ENCODE data around the gene GOSR1.

The GOSR1 gene

DNA sequence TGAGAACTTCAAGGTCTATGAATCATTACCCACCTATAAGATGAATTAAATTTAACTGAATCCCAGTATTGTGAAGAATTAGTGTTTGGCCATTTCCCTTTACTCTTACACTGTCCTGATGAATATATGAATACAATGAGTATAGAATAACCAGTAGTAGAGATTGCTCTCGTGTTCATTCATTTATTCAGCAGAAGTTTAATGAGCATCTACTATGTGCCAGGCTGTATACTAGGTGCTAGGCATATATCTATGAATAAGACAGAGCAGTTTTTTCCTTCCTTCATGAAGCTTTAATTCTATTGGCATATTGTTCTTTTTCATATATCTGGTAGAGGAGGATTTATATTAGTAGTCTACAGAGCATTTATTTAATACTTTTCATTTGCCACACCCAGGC is 6.0 kb downstream of the GOSR1 start:
- no peaks in the 10 kb centered on the region for H3K27me3 ChIP-seq
- H3K4me3 ChIP-seq (ENCODE audit: low read depth, low read length), result no peak overlapping the region
- H3K9me3 ChIP-seq, result no peaks in the 10 kb centered on the region
- no peak for DNase-seq
- H3K4me1 ChIP-seq, result no peaks in the 10 kb centered on the region
- TF ChIP-seq, protein P1, sequence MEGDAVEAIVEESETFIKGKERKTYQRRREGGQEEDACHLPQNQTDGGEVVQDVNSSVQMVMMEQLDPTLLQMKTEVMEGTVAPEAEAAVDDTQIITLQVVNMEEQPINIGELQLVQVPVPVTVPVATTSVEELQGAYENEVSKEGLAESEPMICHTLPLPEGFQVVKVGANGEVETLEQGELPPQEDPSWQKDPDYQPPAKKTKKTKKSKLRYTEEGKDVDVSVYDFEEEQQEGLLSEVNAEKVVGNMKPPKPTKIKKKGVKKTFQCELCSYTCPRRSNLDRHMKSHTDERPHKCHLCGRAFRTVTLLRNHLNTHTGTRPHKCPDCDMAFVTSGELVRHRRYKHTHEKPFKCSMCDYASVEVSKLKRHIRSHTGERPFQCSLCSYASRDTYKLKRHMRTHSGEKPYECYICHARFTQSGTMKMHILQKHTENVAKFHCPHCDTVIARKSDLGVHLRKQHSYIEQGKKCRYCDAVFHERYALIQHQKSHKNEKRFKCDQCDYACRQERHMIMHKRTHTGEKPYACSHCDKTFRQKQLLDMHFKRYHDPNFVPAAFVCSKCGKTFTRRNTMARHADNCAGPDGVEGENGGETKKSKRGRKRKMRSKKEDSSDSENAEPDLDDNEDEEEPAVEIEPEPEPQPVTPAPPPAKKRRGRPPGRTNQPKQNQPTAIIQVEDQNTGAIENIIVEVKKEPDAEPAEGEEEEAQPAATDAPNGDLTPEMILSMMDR (IDR thresholded peaks at IDR 0.05; ENCODE audit: low read depth, low read length), result no peak
- peaks cover 13% of the 10 kb centered on the region for H3K36me3 ChIP-seq

DNA sequence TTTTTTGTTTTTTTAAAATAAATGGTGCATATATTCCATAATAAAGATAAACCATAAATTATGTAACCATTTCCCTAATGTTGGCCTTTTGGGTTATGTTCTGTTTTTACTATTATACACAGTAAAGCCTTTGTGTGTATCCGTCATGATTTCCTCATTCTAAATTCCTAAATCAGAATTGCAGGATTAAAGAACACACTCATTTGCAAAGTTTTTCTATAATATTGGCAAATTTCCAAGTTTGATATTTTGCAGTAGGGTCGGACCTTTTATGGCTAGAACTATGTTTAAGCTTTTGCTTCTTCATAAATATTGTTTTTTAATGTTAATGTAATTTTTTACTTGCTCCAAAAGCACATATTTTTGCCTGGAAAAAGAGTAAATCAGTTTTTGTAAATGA is 16.6 kb downstream of the GOSR1 start:
- Histone ChIP-seq H3K4me1 (no peaks in the 10 kb centered on the region), H3K9me3 (no peaks in the 10 kb centered on the region), H3K27me3 (no peaks in the 10 kb centered on the region), H3K36me3 (peaks cover 6% of the 10 kb centered on the region), H3K4me3 (ENCODE audit: low read depth, low read length) (no peak overlapping the region)
- TF ChIP-seq, protein P1 (IDR thresholded peaks at IDR 0.05; ENCODE audit: low read depth, low read length), result no peak
- DNase-seq, result no peak

DNA sequence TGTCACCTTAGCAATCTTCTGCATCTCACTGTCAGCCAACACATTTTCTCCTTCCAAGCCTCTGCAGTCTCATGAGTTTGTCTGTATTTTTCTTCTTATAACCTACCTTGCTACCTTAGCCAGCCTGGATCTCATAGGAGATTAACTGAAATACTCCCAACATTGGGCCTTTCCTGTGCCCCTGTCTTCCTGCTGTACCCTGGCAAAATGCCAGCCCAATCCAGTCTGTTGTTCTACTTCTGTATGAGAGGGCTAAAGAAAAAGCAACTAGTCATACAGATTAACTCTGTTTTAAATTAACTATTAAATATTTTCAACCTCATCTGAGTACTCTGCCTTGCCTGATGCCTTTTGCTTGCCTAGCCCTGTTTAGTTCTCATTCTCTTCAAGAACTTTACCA is 18.4 kb downstream of the GOSR1 start:
- Histone ChIP-seq H3K9me3 (no peaks in the 10 kb centered on the region), H3K4me1 (no peaks in the 10 kb centered on the region), H3K4me3 (ENCODE audit: low read depth, low read length) (no peak overlapping the region), H3K36me3 (peaks cover 6% of the 10 kb centered on the region), H3K27me3 (no peaks in the 10 kb centered on the region)
- TF ChIP-seq, protein P1 (IDR thresholded peaks at IDR 0.05; ENCODE audit: low read depth, low read length), result no peak
- DNase-seq, result no peak

DNA sequence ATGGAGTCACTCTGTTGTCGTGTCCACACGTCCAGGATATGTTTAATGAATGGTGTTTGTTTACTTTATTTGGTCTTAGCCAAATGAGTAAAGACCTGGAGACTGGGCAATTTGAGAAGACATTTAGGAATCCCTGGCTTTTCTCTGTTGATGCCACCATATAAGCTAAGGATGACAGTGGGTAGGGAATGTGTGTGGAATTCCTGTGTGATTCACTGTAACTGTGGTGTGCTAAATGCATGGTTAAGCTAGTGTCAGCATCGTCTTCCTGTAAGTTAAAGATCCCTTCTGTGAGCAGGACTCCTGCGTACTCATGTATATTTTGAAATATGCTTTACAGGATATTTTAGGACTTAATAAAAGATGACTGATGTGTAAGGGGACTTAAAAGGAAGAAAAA is 26.4 kb downstream of the GOSR1 start:
- no peaks in the 10 kb centered on the region for H3K9me3 ChIP-seq
- peaks cover 4% of the 10 kb centered on the region; the same call in 1 of the 2 replicates for H3K36me3 ChIP-seq
- no peaks in the 10 kb centered on the region for H3K4me1 ChIP-seq
- no peak overlapping the region for H3K4me3 ChIP-seq (ENCODE audit: low read depth, low read length)
- no peaks in the 10 kb centered on the region for H3K27me3 ChIP-seq
- TF ChIP-seq, protein P1 (IDR thresholded peaks at IDR 0.05; ENCODE audit: low read depth, low read length), result no peak
- no peak for DNase-seq

DNA sequence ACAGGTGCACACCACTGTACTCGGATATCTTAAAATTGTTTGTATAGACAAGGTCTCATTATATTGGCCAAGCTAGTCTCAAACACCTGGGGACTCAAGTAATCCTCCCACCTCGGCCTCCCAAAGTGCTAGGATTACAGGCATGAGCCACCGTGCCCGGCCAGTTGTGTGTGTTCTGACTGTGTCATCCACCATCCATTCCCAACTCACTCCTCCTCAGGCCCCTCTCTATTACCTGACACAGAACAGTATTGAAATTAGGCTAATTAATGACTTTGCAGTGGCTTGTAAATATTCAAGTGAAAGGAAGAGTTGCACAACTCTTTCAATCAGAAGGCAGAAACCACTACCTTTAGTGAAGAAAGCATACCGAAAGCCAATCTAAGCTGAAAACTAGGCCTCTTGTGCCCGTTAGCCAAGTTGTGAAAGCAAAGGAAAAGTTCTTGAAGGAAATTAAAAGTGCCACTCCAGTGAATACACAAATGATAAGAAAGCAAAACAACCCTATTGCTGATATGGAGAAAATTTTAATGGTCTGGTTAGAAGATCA is 28.7 kb downstream of the GOSR1 start:
- Histone ChIP-seq H3K9me3 (no peaks in the 10 kb centered on the region), H3K36me3 (peaks cover 4% of the 10 kb centered on the region; the same call in 1 of the 2 replicates), H3K4me1 (no peaks in the 10 kb centered on the region), H3K4me3 (ENCODE audit: low read depth, low read length) (no peak overlapping the region), H3K27me3 (no peaks in the 10 kb centered on the region)
- DNase-seq, result no peak
- TF ChIP-seq, protein P1 (IDR thresholded peaks at IDR 0.05; ENCODE audit: low read depth, low read length), result no peak

DNA sequence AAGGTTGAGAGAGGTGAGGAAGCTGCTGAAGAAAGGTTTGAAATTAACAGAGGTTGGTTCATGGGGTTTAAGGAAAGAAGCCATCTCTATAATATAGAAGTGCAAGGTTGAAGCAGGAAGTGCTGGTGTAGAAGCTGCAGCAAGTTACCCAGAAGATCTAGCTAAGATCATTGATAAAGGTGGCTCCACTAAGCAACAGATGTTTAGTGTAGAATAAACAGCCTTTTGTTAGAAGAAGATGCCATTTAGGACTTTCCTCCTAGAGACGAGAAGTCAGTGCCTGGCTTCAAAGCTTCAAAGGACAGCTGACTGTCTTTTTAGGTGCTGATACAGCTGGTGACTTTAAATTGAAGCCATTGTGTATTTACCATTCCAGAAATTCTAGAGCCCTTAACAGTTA is 29.3 kb downstream of the GOSR1 start:
- no peaks in the 10 kb centered on the region for H3K4me1 ChIP-seq
- TF ChIP-seq, protein P1 (IDR thresholded peaks at IDR 0.05; ENCODE audit: low read depth, low read length), result no peak
- H3K9me3 ChIP-seq, result no peaks in the 10 kb centered on the region
- DNase-seq, result no peak
- H3K36me3 ChIP-seq, result peaks cover 4% of the 10 kb centered on the region; the same call in 1 of the 2 replicates
- H3K4me3 ChIP-seq (ENCODE audit: low read depth, low read length), result no peak overlapping the region
- H3K27me3 ChIP-seq, result no peaks in the 10 kb centered on the region

Measured in BE2C (cell line).